ENCODE results near the gene PROSER2. TPM values are rescaled to one million over a fixed set of nuclear protein-coding genes. Genes with fewer than 3 reads are reported as not detected.

The PROSER2 gene
- total RNA-seq, 1 experiment from 2014 or later: 4.1 TPM

- H3K36me3 ChIP-seq (ENCODE audit: control insufficient read depth, insufficient read depth, low read length): peaks cover 8% of the 10 kb centered on the region
- BruUV-seq (replicated peaks): no TSS peak
- no peaks in the 10 kb centered on the region for H3K9me3 ChIP-seq (ENCODE audit: control insufficient read depth, insufficient read depth, low read depth, low read length)
- in situ Hi-C loops (cut with HindIII; ENCODE audit: low pct_unique_long_range_greater_than_20kb, low sequenced_read_pairs): no loop called here
- intact Hi-C loops (cut with micrococcal nuclease; ENCODE audit: unreplicated experiment): no loop called here
- CTCF ChIA-PET: no interaction called here
- no peaks in the 10 kb centered on the region for H3K4me1 ChIP-seq (ENCODE audit: control insufficient read depth, insufficient read depth, low read length)
- TF ChIP-seq POLR2AphosphoS5 (IDR thresholded peaks at IDR 0.05; ENCODE audit: low read depth, low read length): no peak
- no peak for TF ChIP-seq TCF7L2 (IDR thresholded peaks at IDR 0.05; ENCODE audit: low read depth, low read length)
- no peak for TF ChIP-seq SIN3A (IDR thresholded peaks at IDR 0.05; ENCODE audit: borderline replicate concordance, insufficient read depth, low read depth, low read length)
- no peak for TF ChIP-seq CTCF (IDR thresholded peaks at IDR 0.05)
- no peak for TF ChIP-seq REST (IDR thresholded peaks at IDR 0.05; ENCODE audit: insufficient read depth in 1 of 2, low read depth in 2 of 2, low read length in 1 of 2)
- no peak overlapping the region for H3K27ac ChIP-seq (ENCODE audit: low read length)
- no peaks in the 10 kb centered on the region for H3K27me3 ChIP-seq (ENCODE audit: control insufficient read depth, insufficient read depth, low read length)
- H3K4me3 ChIP-seq (ENCODE audit: low read depth in 2 of 2, low read length in 2 of 2): no peak overlapping the region
- POLR2A ChIA-PET: no interaction called here
- no peak for DNase-seq (ENCODE audit: low read depth, low spot score)
- no peak for ATAC-seq
Measured at GRCh38 chr10:11918384-11918783, 95.2 kb downstream of the PROSER2 start.

- DNase-seq (ENCODE audit: low read depth, low spot score): no peak
- Histone ChIP-seq H3K4me1 (ENCODE audit: control insufficient read depth, insufficient read depth, low read length) (no peaks in the 10 kb centered on the region), H3K36me3 (ENCODE audit: control insufficient read depth, insufficient read depth, low read length) (peaks cover 8% of the 10 kb centered on the region), H3K27ac (ENCODE audit: low read length) (no peak overlapping the region), H3K9me3 (ENCODE audit: control insufficient read depth, insufficient read depth, low read depth, low read length) (no peaks in the 10 kb centered on the region), H3K4me3 (ENCODE audit: low read depth in 2 of 2, low read length in 2 of 2) (no peak overlapping the region), H3K27me3 (ENCODE audit: control insufficient read depth, insufficient read depth, low read length) (no peaks in the 10 kb centered on the region)
- ChIA-PET CTCF (no interaction called here), POLR2A (no interaction called here)
- no TSS peak for BruUV-seq (replicated peaks)
- intact Hi-C loops (cut with micrococcal nuclease; ENCODE audit: unreplicated experiment) (no loop called here), in situ Hi-C loops (cut with HindIII; ENCODE audit: low pct_unique_long_range_greater_than_20kb, low sequenced_read_pairs) (no loop called here)
- ATAC-seq: no peak
- TF ChIP-seq POLR2AphosphoS5 (IDR thresholded peaks at IDR 0.05; ENCODE audit: low read depth, low read length) (no peak), REST (IDR thresholded peaks at IDR 0.05; ENCODE audit: insufficient read depth in 1 of 2, low read depth in 2 of 2, low read length in 1 of 2) (no peak), SIN3A (IDR thresholded peaks at IDR 0.05; ENCODE audit: borderline replicate concordance, insufficient read depth, low read depth, low read length) (no peak), TCF7L2 (IDR thresholded peaks at IDR 0.05; ENCODE audit: low read depth, low read length) (no peak), CTCF (IDR thresholded peaks at IDR 0.05) (no peak)
Measured at GRCh38 chr10:11919271-11919670, 96.1 kb downstream of the PROSER2 start.

Other genes starting within 250 kb of the PROSER2 start
- gene USP6NL, start 211.7 kb upstream of the PROSER2 start, total RNA-seq (2021; ENCODE audit: unreplicated experiment): 13.9 TPM
- gene ECHDC3, start 81.0 kb upstream of the PROSER2 start, total RNA-seq (2021; ENCODE audit: unreplicated experiment): 5.8 TPM
- gene UPF2, start 219.5 kb downstream of the PROSER2 start, total RNA-seq (2021; ENCODE audit: unreplicated experiment): 19.1 TPM
- gene DHTKD1, start 245.6 kb downstream of the PROSER2 start, total RNA-seq (2021; ENCODE audit: unreplicated experiment): 15.8 TPM

Data from Panc1 (cell line).